Measurements from ENCODE around the gene NKAIN2.

- TF ChIP-seq, protein P1, sequence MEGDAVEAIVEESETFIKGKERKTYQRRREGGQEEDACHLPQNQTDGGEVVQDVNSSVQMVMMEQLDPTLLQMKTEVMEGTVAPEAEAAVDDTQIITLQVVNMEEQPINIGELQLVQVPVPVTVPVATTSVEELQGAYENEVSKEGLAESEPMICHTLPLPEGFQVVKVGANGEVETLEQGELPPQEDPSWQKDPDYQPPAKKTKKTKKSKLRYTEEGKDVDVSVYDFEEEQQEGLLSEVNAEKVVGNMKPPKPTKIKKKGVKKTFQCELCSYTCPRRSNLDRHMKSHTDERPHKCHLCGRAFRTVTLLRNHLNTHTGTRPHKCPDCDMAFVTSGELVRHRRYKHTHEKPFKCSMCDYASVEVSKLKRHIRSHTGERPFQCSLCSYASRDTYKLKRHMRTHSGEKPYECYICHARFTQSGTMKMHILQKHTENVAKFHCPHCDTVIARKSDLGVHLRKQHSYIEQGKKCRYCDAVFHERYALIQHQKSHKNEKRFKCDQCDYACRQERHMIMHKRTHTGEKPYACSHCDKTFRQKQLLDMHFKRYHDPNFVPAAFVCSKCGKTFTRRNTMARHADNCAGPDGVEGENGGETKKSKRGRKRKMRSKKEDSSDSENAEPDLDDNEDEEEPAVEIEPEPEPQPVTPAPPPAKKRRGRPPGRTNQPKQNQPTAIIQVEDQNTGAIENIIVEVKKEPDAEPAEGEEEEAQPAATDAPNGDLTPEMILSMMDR (IDR thresholded peaks at IDR 0.05; ENCODE audit: low read depth, low read length): no peak
- TF ChIP-seq, protein P2, sequence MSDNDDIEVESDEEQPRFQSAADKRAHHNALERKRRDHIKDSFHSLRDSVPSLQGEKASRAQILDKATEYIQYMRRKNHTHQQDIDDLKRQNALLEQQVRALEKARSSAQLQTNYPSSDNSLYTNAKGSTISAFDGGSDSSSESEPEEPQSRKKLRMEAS (IDR thresholded peaks at IDR 0.05; ENCODE audit: low read depth, low read length): no peak
- no peak for TF ChIP-seq POLR2A (IDR thresholded peaks at IDR 0.05; ENCODE audit: extremely low read depth, insufficient read length)
These were observed 536.1 kb downstream of the NKAIN2 start for GRCh38 chr6:124339610-124340334.
